Skeletal muscle tissue (tissue), 4 donors: ENCODE measurements around the gene TXN2. TPM values are rescaled to one million over a fixed set of nuclear protein-coding genes. Genes with fewer than 3 reads are reported as not detected.

Experiments used
- H3K27ac ChIP-seq: one replicate; pipeline ENCODE4 v1.7.0; 2013; ENCODE audit warnings: mild to moderate bottlenecking, low read depth, low read length, inconsistent platforms
- H3K27me3 ChIP-seq, 3 donors: one replicate each; pipeline ENCODE4 v1.7.0; 2013; ENCODE audit warnings: low read length in 3 of 3; ENCODE audit not compliant: control insufficient read depth in 3 of 3, insufficient read depth in 3 of 3
- H3K36me3 ChIP-seq, 3 donors: one replicate each; pipeline ENCODE4 v1.7.0; 2013; ENCODE audit warnings: low read length in 3 of 3; ENCODE audit not compliant: control insufficient read depth in 3 of 3, insufficient read depth in 3 of 3
- H3K4me1 ChIP-seq, 3 donors: one replicate each; pipeline ENCODE4 v1.7.0; 2013; ENCODE audit warnings: low read length in 3 of 3, mild to moderate bottlenecking in 3 of 3; ENCODE audit not compliant: control insufficient read depth in 3 of 3, insufficient read depth in 3 of 3
- H3K4me3 ChIP-seq, 3 donors: one replicate each; pipeline ENCODE4 v1.7.0; 2013; ENCODE audit warnings: low read length in 3 of 3
- H3K9ac ChIP-seq, 3 donors: one replicate each; pipeline ENCODE4 v1.7.0; 2013; ENCODE audit warnings: low read length in 3 of 3, mild to moderate bottlenecking in 3 of 3, moderate library complexity in 2 of 3, low read depth in 1 of 3
- H3K9me3 ChIP-seq, 3 donors: one replicate each; pipeline ENCODE4 v1.7.0; 2013; ENCODE audit warnings: low read length in 3 of 3; ENCODE audit not compliant: control insufficient read depth in 3 of 3
- total RNA-seq: library from RNA; depleted of rRNA; stranded (reverse); fragments of >200 nt; gene quantifications from one replicate; pipeline ENCODE4 v1.2.3, GENCODE V29; 2014
- donor health status: Osteomylitis.

Gene TXN2
- total RNA-seq, 1 donor from 2014 or later = 19.3 TPM

DNA sequence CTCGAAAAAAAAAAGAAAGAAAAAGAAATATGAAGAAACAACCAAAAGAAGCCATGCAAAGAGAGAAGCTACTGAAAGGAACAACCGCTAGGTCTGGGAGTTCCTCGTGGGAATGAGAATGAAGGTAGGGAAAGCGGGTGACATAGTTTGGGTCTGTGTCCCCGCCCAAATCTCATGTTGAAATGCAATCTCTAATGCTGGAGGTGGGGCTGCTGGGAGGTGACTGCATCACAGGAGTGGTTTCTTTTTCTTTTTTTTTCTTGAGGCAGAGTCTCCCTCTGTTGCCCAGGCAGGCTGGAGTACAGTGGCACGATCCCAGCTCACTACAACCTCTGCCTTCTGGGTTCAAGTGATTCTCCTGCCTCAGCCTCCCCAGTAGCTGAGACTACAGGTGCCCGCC lies 9.7 kb upstream of the TXN2 start:
- no peaks in the 10 kb centered on the region for H3K9me3 ChIP-seq
- H3K36me3 ChIP-seq = peaks cover 30 to 38% (median 38%) of the 10 kb centered on the region in 3 donors
- no peak overlapping the region for H3K27ac ChIP-seq
- peaks cover 0 to 3% (median 0%) of the 10 kb centered on the region in 3 donors for H3K4me1 ChIP-seq
- peaks cover 0 to 3% (median 0%) of the 10 kb centered on the region in 3 donors for H3K27me3 ChIP-seq
- no peak overlapping the region for H3K9ac ChIP-seq
- no peak overlapping the region for H3K4me3 ChIP-seq

DNA sequence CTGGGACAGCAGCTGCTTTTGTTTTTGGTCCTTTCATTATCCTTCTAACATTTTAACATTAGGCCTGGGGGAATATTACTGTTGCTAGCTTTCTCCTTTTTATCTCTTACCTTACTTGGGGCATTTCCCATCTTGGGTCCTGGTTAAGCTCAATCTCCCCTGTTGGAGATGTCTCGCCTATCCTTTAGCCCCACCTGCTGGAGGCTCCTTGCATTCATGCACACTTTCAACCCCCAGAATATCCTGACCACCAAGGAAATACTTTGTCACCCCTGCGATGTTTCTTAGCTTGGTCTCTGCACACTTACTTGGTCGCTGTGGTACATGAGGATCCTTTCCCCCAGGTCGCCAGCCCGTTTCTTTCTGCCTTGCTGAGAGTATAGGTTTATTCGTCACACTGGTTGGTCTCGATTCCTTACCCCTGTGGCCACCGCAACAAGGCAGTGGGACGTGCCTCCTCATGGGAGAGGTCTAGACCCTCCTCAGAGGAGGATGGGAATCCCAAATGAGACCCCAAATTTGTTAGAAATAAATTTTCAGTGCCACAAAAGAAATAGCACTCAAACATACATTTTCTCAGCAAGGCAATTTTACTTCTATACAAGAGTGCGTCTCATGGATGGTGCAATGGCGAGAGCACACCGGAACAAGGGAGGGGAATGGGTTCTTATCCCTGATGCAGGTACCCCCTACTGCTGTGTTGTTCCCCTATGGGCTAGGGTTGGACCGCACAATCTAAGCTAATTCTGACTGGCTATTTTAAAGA lies 5.4 kb upstream of the TXN2 start:
- Histone ChIP-seq H3K4me1 (peaks cover 2 to 5% (median 4%) of the 10 kb centered on the region in 3 donors), H3K27me3 (peaks cover 0 to 3% (median 0%) of the 10 kb centered on the region in 3 donors), H3K4me3 (no peak overlapping the region), H3K36me3 (peaks cover 15 to 27% (median 17%) of the 10 kb centered on the region in 3 donors), H3K9ac (no peak overlapping the region), H3K27ac (no peak overlapping the region), H3K9me3 (no peaks in the 10 kb centered on the region)

DNA sequence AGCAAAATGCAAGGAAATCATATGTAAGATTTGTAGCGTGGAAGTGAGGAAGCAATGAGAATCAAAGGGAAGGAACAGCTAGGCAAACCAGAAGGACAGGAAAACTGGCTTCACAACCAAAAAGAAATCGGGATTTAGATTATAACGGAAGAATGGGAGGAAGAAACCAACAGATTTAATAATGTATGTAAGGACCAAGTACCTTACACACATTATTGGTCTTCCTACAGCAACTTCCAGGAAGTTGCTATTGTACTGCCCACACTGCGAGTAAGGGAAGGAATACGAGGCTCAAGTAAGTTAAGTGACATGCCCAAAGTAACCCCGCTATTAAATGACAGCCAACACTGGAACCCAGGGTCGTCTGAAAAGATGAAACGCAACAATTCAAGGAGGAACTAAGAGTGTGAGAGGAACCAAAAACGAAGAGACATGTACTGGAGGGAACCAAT lies 473 bp downstream of the TXN2 start:
- Histone ChIP-seq H3K36me3 (peaks cover 25 to 34% (median 31%) of the 10 kb centered on the region in 3 donors), H3K9me3 (no peaks in the 10 kb centered on the region), H3K27ac (peak overlapping the region; percentile 98), H3K9ac (peak overlapping the region; percentile 83 to 97 (median 95)), H3K4me1 (peaks cover 13 to 16% (median 15%) of the 10 kb centered on the region in 3 donors), H3K4me3 (peak overlapping the region; percentile 82 to 98 (median 95)), H3K27me3 (no peaks in the 10 kb centered on the region)

DNA sequence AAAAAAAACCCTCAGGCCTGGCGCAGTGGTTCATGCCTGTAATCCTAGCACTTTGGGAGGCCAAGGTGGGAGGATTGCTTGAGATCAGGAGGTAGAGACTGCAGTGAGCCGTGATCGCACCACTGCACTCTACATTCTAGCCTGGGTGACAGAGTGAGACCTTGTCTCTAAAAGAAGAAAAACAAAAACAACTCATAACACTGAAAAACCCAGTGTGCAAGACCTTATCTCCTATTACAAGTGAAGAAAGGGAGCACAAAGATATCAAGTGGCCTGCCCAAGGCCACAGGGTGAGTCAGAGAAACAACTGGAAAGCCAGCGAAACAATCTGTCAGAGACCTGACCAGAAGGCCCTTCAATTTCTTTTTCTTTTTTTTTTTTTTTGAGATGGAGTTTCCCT lies 2.5 kb downstream of the TXN2 start:
- Histone ChIP-seq H3K9me3 (no peaks in the 10 kb centered on the region), H3K36me3 (peaks cover 42 to 51% (median 49%) of the 10 kb centered on the region in 3 donors), H3K27ac (no peak overlapping the region), H3K27me3 (no peaks in the 10 kb centered on the region), H3K4me3 (no peak overlapping the region), H3K4me1 (peaks cover 15 to 20% (median 16%) of the 10 kb centered on the region in 3 donors), H3K9ac (no peak overlapping the region)

DNA sequence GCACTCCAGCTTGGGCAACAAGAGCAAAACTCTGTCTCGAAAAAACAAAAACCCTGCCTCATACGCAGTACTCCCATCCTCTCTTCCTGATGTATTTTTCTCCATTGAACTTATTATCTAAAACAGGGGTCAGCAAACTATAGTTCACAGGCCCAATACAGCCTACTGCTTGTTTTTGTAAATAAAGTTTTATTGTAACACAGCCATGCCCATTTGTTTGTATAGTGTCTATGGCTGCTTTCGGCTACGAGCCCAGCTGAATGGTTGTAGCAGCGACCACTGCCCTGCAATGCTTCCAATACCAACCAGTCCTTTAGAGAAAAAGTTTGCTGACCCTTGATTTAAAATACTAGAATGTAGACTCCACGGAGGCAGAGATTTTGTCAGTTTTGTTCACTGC lies 6.1 kb downstream of the TXN2 start:
- no peaks in the 10 kb centered on the region for H3K9me3 ChIP-seq
- H3K27me3 ChIP-seq = no peaks in the 10 kb centered on the region
- no peak overlapping the region for H3K27ac ChIP-seq
- H3K4me3 ChIP-seq = no peak overlapping the region
- no peak overlapping the region for H3K9ac ChIP-seq
- peaks cover 10 to 15% (median 11%) of the 10 kb centered on the region in 3 donors for H3K4me1 ChIP-seq
- H3K36me3 ChIP-seq = peaks cover 59 to 73% (median 72%) of the 10 kb centered on the region in 3 donors

DNA sequence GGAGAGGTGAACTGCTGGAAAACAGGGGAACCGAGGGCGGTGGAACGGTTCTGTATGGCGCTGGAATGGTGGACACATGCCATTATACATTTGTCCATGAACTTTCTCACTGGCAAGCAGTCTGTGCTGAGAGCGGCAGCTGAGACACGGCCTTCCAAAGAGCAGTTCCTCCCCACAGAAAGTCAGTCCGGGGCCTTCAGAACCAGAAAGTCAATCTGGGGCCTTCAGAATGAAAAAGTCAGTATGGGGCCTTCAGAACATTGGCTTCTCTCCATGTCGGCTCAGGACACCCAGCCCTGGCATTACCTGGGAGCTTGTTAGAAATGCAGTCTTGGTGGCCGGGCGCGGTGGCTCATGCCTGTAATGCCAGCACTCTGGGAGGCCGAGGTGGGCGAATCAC lies 8.8 kb downstream of the TXN2 start:
- Histone ChIP-seq H3K9me3 (no peaks in the 10 kb centered on the region), H3K4me3 (no peak overlapping the region), H3K27ac (no peak overlapping the region), H3K27me3 (no peaks in the 10 kb centered on the region), H3K36me3 (peaks cover 48 to 55% (median 55%) of the 10 kb centered on the region in 3 donors), H3K4me1 (peaks cover 26 to 36% (median 26%) of the 10 kb centered on the region in 3 donors), H3K9ac (peak overlapping the region in 2 of 3 donors; percentile 29 to 40)

DNA sequence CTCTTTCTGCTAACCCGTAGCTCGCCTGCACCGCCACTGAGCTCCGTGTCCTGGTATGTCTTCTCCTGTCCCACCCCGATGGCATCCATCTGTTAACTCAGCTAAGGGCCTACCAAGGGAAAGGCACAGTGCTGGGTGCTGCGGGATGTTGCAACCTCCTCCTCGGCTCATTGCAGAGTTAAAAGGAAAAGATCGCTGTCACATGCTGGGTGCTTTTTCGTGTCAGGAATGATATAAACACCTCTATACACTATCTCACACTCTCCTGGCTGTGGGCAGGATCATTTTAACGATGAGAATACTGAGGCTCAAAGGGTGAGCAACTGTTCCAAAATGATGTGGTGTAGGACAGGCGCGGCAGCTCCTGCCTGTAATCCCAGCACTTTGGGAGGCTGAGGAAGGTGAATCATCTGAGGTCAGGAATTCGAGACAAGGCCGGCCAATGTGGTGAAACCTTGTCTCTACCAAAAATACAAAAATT lies 10.1 kb downstream of the TXN2 start:
- Histone ChIP-seq H3K27ac (peak overlapping the region; percentile 25), H3K36me3 (peaks cover 43 to 50% (median 47%) of the 10 kb centered on the region in 3 donors), H3K9ac (peak overlapping the region in 1 of 3 donors; percentile 20)

DNA sequence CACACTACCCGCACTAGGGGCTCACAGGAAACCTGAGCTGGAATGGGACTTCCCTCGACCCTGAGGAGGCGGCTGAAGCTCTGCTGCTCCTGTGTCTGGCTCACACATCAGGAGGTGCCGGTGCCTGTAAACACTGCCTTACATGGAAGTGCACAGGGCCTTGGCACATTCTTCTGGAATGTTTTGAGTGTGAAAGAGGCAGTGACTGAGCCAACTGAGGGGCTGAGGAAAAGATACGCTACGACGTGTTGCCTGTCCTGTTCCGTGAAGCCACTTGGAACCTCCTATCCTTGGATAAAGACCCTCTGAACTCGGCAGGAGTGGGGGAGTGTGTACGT lies 10.5 kb downstream of the TXN2 start:
- peaks cover 43 to 53% (median 44%) of the 10 kb centered on the region in 3 donors for H3K4me1 ChIP-seq
- H3K27ac ChIP-seq = no peak overlapping the region
- no peaks in the 10 kb centered on the region for H3K27me3 ChIP-seq
- no peaks in the 10 kb centered on the region for H3K9me3 ChIP-seq
- peak overlapping the region in 1 of 3 donors; percentile 20 for H3K9ac ChIP-seq
- no peak overlapping the region for H3K4me3 ChIP-seq
- peaks cover 41 to 47% (median 43%) of the 10 kb centered on the region in 3 donors for H3K36me3 ChIP-seq

More for the DNA sequence above, 10.1 kb downstream of the TXN2 start:
- H3K4me1 ChIP-seq = peaks cover 39 to 49% (median 40%) of the 10 kb centered on the region in 3 donors
- no peak overlapping the region for H3K4me3 ChIP-seq
- no peaks in the 10 kb centered on the region for H3K27me3 ChIP-seq
- H3K9me3 ChIP-seq = no peaks in the 10 kb centered on the region

DNA sequence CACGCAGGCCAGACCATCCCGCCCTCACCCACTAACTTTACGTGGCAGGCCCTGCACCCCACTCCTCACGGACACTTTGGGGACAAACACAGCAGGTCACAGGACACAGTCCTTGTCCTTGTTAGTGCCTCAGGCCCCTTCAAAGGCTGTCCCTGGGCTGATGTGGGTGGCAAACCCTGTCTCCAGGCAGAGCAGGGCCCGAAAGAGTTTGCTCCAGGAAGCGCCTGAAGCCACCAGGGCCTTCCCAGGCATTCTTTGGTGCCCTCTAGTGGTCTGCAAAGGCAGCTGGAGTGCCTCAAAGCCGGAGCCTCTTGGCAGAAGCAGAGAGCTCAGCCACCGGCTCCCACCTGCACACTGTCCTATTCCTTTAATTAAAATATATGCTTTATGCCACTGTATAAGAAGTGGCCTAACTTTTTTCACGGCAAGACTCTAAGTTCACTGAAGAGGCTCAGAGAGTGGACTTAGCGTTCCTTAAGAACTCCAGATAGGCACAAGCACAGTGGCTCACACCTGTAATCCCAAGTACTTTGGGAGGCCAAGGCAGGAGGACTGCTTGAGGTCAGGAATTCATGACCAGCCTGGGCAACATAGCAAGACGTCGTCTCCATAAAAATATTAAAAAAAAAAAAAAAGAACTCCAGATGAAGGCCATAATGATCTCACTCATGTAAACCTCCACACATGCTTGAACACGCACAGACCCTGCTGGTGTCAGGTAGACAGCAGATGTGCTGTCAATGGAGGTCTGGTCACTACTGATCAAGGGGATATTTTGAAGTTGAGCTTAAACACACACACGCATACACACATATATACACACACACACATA lies 11.1 kb downstream of the TXN2 start:
- peak overlapping the region in 2 of 3 donors; percentile 33 to 71 for H3K9ac ChIP-seq
- H3K9me3 ChIP-seq = no peaks in the 10 kb centered on the region
- peaks cover 49 to 59% (median 50%) of the 10 kb centered on the region in 3 donors for H3K4me1 ChIP-seq
- peak overlapping the region; percentile 28 for H3K27ac ChIP-seq
- H3K36me3 ChIP-seq = peaks cover 36 to 41% (median 37%) of the 10 kb centered on the region in 3 donors
- no peaks in the 10 kb centered on the region for H3K27me3 ChIP-seq
- H3K4me3 ChIP-seq = peak overlapping the region in 1 of 3 donors; percentile 13
